ENCODE data around the gene WDR53. TPM values are rescaled to one million over a fixed set of nuclear protein-coding genes. Genes with fewer than 3 reads are reported as not detected.
"Not testable (repeated sequence)": the region's sequence is repeated elsewhere in the genome, so short reads cannot be mapped to it uniquely, and the experiment has no call there.

The WDR53 gene
- total RNA-seq, 4 donors from 2014 or later: 0.26 to 10.6 (median 8.8) TPM

GRCh38 chr3:196553551-196553950 is 14.8 kb downstream of the WDR53 start:
- TF ChIP-seq POLR2A (IDR thresholded peaks at IDR 0.05): no peak
- TF ChIP-seq, protein P1, sequence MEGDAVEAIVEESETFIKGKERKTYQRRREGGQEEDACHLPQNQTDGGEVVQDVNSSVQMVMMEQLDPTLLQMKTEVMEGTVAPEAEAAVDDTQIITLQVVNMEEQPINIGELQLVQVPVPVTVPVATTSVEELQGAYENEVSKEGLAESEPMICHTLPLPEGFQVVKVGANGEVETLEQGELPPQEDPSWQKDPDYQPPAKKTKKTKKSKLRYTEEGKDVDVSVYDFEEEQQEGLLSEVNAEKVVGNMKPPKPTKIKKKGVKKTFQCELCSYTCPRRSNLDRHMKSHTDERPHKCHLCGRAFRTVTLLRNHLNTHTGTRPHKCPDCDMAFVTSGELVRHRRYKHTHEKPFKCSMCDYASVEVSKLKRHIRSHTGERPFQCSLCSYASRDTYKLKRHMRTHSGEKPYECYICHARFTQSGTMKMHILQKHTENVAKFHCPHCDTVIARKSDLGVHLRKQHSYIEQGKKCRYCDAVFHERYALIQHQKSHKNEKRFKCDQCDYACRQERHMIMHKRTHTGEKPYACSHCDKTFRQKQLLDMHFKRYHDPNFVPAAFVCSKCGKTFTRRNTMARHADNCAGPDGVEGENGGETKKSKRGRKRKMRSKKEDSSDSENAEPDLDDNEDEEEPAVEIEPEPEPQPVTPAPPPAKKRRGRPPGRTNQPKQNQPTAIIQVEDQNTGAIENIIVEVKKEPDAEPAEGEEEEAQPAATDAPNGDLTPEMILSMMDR (IDR thresholded peaks at IDR 0.05): no peak
- DNase-seq: no peak
- H3K9me3 ChIP-seq: no peaks in the 10 kb centered on the region
- no peaks in the 10 kb centered on the region for H3K4me1 ChIP-seq
- no peaks in the 10 kb centered on the region for H3K36me3 ChIP-seq
- H3K27ac ChIP-seq: no peak overlapping the region
- intact Hi-C loops (cut with DNase I; ENCODE audit: low total_unique reads): no loop called here
- no peaks in the 10 kb centered on the region for H3K27me3 ChIP-seq
- H3K4me3 ChIP-seq: no peak overlapping the region

DNA sequence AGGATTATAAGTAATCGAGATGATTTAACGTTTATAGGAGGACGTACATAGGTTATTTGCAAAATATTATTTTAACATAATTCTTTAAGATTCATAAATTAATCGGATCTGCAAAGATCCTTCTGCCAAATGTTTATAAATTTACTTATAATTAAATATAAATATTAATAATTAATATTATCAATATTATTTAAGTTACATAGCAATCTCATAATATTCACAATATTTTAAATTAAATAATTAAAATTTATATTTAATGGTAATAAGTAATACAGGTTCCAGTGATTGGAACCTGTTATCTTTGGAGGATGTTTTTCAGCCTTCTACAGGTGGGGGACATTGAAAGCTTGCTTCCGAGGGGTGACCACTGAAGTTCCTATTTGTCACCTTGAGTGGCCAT is 16.1 kb downstream of the WDR53 start:
- H3K36me3 ChIP-seq: no peaks in the 10 kb centered on the region
- TF ChIP-seq, protein P1 (IDR thresholded peaks at IDR 0.05): no peak
- TF ChIP-seq POLR2A (IDR thresholded peaks at IDR 0.05): no peak
- H3K27ac ChIP-seq: no peak overlapping the region
- H3K9me3 ChIP-seq: no peaks in the 10 kb centered on the region
- H3K4me1 ChIP-seq: no peaks in the 10 kb centered on the region
- H3K4me3 ChIP-seq: no peak overlapping the region
- no peaks in the 10 kb centered on the region for H3K27me3 ChIP-seq
- intact Hi-C loops (cut with DNase I; ENCODE audit: low total_unique reads): no loop called here
- no peak for DNase-seq

DNA sequence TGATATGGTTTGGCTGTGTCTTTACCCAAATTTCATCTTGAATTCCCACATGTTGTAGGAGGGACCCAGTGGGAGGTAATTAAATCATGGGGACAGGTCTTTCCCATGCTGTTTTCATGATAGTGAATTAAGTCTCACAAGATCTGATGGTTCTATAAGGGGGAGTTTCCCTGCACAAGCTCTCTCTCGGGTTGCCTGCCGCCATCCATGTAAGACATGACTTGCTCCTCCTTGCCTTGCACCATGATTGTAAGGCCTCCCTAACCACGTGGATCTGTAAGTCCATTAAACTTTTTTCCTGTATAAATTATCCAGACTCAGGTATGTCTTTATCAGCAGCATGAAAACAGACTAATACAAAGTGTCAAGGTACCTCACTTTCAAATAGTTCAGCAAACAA is 18.2 kb downstream of the WDR53 start:
- H3K36me3 ChIP-seq; H3K9me3 ChIP-seq; intact Hi-C loops (cut with DNase I; ENCODE audit: low total_unique reads); H3K4me3 ChIP-seq; DNase-seq; H3K27me3 ChIP-seq; H3K27ac ChIP-seq; H3K4me1 ChIP-seq: not testable (repeated sequence)

- H3K36me3 ChIP-seq; H3K4me1 ChIP-seq; DNase-seq; H3K27me3 ChIP-seq; H3K4me3 ChIP-seq; H3K27ac ChIP-seq; intact Hi-C loops (cut with DNase I; ENCODE audit: low total_unique reads); H3K9me3 ChIP-seq: not testable (repeated sequence)
Observed at GRCh38 chr3:196549312-196549711, 19.0 kb downstream of the WDR53 start.

DNA sequence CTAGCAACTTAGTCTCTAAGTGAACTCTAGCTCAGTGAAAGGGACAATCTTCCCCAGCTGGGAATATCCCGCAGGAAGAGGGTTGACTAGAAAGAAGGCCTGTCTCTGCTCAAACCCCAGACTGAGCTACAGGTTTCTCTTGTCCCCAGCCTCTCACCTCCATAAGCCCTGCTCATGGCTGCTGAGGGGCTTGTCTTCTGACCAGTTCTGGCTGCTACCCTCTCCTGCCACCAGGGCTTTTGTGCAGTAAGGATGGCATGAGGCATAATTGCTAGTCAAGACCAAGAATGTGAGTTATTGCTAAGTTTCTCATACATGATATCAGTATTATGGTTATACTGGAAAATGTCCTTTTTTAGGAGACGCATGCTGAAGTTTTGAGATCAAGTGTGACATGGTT is 21.3 kb downstream of the WDR53 start:
- no peak overlapping the region for H3K4me3 ChIP-seq
- intact Hi-C loops (cut with DNase I; ENCODE audit: low total_unique reads): no loop called here
- no peak for TF ChIP-seq POLR2A (IDR thresholded peaks at IDR 0.05)
- TF ChIP-seq, protein P1 (IDR thresholded peaks at IDR 0.05): no peak
- DNase-seq: no peak
- H3K27me3 ChIP-seq: no peaks in the 10 kb centered on the region
- no peaks in the 10 kb centered on the region for H3K9me3 ChIP-seq
- H3K4me1 ChIP-seq: no peaks in the 10 kb centered on the region
- no peaks in the 10 kb centered on the region for H3K36me3 ChIP-seq
- H3K27ac ChIP-seq: no peak overlapping the region

- Histone ChIP-seq H3K9me3 (no peaks in the 10 kb centered on the region), H3K27me3 (no peaks in the 10 kb centered on the region), H3K4me3 (no peak overlapping the region), H3K36me3 (no peaks in the 10 kb centered on the region), H3K4me1 (no peaks in the 10 kb centered on the region), H3K27ac (no peak overlapping the region)
- no peak for TF ChIP-seq POLR2A (IDR thresholded peaks at IDR 0.05)
- TF ChIP-seq, protein P1 (IDR thresholded peaks at IDR 0.05): no peak
- intact Hi-C loops (cut with DNase I; ENCODE audit: low total_unique reads): no loop called here
- no peak for DNase-seq
Observed at GRCh38 chr3:196546537-196546936, 21.8 kb downstream of the WDR53 start.

All from uterus (tissue), 4 donors.